ENCODE measurements around the gene MSTN. TPM values are rescaled to one million over a fixed set of nuclear protein-coding genes. Genes with fewer than 3 reads are reported as not detected.

Gene MSTN
- total and polyA plus RNA-seq, 2 of the 4 experiments (the other 2 are of a cell fraction): under 0.01 TPM; not detected in 1

DNA sequence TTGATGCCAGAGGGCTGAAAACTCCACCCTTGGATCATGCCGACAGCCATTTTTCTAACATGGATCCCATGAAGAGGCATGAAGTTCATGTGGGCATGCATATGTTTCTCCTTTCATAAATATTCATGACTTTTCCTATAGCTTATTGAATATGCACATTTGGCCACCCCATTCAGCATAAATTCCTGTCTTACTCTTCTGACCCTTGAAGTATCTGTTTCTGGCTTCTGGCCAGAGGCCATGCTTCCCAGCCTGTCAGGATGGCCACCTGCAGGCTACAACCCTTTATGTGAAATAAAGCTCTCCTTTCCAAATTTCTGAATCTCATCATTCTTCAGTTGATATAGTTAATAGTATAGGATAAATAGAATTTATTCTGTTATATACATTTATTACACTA, 19.6 kb upstream of the MSTN start:
- dilution Hi-C loops (cut with HindIII; ENCODE audit: low sequenced_read_pairs, unreplicated experiment): no loop called here
- BruUV-seq (replicated peaks): no TSS peak
- H2BK120ac ChIP-seq (ENCODE audit: low read depth, low read length): no peak overlapping the region
- intact Hi-C loops (cut with micrococcal nuclease): no loop called here
- H3K79me1 ChIP-seq (ENCODE audit: low read depth in 1 of 2, low read length in 2 of 2): no peaks in the 10 kb centered on the region
- no peak overlapping the region for H2AK5ac ChIP-seq (ENCODE audit: low read depth, low read length)
- H3K4me3 ChIP-seq (ENCODE audit: insufficient read depth, low read depth, low read length): no peak overlapping the region
- H2BK20ac ChIP-seq (ENCODE audit: low read depth, low read length): no peak overlapping the region
- H3K4me2 ChIP-seq (ENCODE audit: low read depth, low read length): no peak overlapping the region
- no peak overlapping the region for H3K23ac ChIP-seq (ENCODE audit: low read depth, low read length)
- no peaks in the 10 kb centered on the region for H3K36me3 ChIP-seq (ENCODE audit: control insufficient read depth, insufficient read depth, low read length)
- ATAC-seq (ENCODE audit: low read depth) (no peak), DNase-seq (no peak)
- in situ Hi-C loops (cut with MboI; ENCODE audit: low sequenced_read_pairs): loop anchor here (10.0 kb wide), 2 partner anchors 293 to 723 kb away; no protein-coding TSS in a partner anchor
- H3K27ac ChIP-seq (ENCODE audit: insufficient read depth, low read length): no peak overlapping the region
- WGBS, 2 experiments (ENCODE audit: extremely low coverage in 2 of 2, insufficient read length in 1 of 2): no CpG with 5 or more reads among the region's 1 CpG
- H3K27me3 ChIP-seq (ENCODE audit: control insufficient read depth, insufficient read depth, low read length): peaks cover 7% of the 10 kb centered on the region; the same call in 1 of the 2 replicates
- H2BK5ac ChIP-seq (ENCODE audit: low read depth, low read length, poor library complexity, severe bottlenecking): no peak overlapping the region
- H2AFZ ChIP-seq (replicated peaks; ENCODE audit: low read length, poor library complexity): no peak overlapping the region
- H3K56ac ChIP-seq (ENCODE audit: extremely low read depth, insufficient read depth, low read length): no peak overlapping the region
- POLR2A ChIA-PET (ENCODE audit: unreplicated experiment): no interaction called here
- no peak overlapping the region for H2BK15ac ChIP-seq (ENCODE audit: low read depth, low read length)
- no peak overlapping the region for H3K14ac ChIP-seq (replicated peaks; ENCODE audit: low read depth, low read length)
- H3K4ac ChIP-seq (ENCODE audit: low read depth, low read length): no peak overlapping the region
- no peaks in the 10 kb centered on the region for H4K20me1 ChIP-seq (ENCODE audit: insufficient read depth, low read length)
- no peak overlapping the region for H3K18ac ChIP-seq (ENCODE audit: low read depth, low read length)
- H3K9me3 ChIP-seq (ENCODE audit: control insufficient read depth, insufficient read depth, low read length): no peaks in the 10 kb centered on the region
- no peak overlapping the region for H3K9ac ChIP-seq (ENCODE audit: low read depth, low read length)
- no peak overlapping the region for H4K5ac ChIP-seq (ENCODE audit: low read depth, low read length)
- H2AK9ac ChIP-seq (replicated peaks; ENCODE audit: low read depth, low read length, poor library complexity): no peak overlapping the region
- no peak for TF ChIP-seq RFX5 (IDR thresholded peaks at IDR 0.05; ENCODE audit: low read depth, low read length)
- no peak for TF ChIP-seq MAZ (IDR thresholded peaks at IDR 0.05; ENCODE audit: borderline replicate concordance, low read depth, low read length)
- no peak for TF ChIP-seq SMC3 (IDR thresholded peaks at IDR 0.05; ENCODE audit: low read depth, low read length)
- no peak for TF ChIP-seq MXI1 (IDR thresholded peaks at IDR 0.05; ENCODE audit: borderline replicate concordance, low read depth, low read length)
- TF ChIP-seq RAD21 (IDR thresholded peaks at IDR 0.05; ENCODE audit: low read length): no peak
- no peak for TF ChIP-seq CHD1 (IDR thresholded peaks at IDR 0.05; ENCODE audit: low read depth, low read length)
- no peak for TF ChIP-seq USF2 (IDR thresholded peaks at IDR 0.05; ENCODE audit: low read depth, low read length)
- TF ChIP-seq FOS (IDR thresholded peaks at IDR 0.05; ENCODE audit: low read depth, low read length): no peak
- TF ChIP-seq, protein P1, sequence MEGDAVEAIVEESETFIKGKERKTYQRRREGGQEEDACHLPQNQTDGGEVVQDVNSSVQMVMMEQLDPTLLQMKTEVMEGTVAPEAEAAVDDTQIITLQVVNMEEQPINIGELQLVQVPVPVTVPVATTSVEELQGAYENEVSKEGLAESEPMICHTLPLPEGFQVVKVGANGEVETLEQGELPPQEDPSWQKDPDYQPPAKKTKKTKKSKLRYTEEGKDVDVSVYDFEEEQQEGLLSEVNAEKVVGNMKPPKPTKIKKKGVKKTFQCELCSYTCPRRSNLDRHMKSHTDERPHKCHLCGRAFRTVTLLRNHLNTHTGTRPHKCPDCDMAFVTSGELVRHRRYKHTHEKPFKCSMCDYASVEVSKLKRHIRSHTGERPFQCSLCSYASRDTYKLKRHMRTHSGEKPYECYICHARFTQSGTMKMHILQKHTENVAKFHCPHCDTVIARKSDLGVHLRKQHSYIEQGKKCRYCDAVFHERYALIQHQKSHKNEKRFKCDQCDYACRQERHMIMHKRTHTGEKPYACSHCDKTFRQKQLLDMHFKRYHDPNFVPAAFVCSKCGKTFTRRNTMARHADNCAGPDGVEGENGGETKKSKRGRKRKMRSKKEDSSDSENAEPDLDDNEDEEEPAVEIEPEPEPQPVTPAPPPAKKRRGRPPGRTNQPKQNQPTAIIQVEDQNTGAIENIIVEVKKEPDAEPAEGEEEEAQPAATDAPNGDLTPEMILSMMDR (conservative IDR thresholded peaks at IDR 0.05; ENCODE audit: low read depth, low read length): no peak
- TF ChIP-seq RCOR1 (IDR thresholded peaks at IDR 0.05; ENCODE audit: insufficient replicate concordance, low read length): no peak
- TF ChIP-seq POLR2A (IDR thresholded peaks at IDR 0.05; ENCODE audit: low read depth, low read length): no peak
- no peak for TF ChIP-seq ELK1 (IDR thresholded peaks at IDR 0.05; ENCODE audit: borderline replicate concordance, low read depth, low read length)
- TF ChIP-seq NFE2L2 (IDR thresholded peaks at IDR 0.05; ENCODE audit: low read depth, low read length): no peak
- no peak for TF ChIP-seq MAFK (IDR thresholded peaks at IDR 0.05; ENCODE audit: low read depth, low read length)
- TF ChIP-seq CEBPB (IDR thresholded peaks at IDR 0.05; ENCODE audit: low read depth, low read length): no peak
- TF ChIP-seq BHLHE40 (IDR thresholded peaks at IDR 0.05; ENCODE audit: low read depth, low read length): no peak
- H3K9me1 ChIP-seq (ENCODE audit: insufficient read depth, low read length): no peaks in the 10 kb centered on the region
- no peak overlapping the region for H4K8ac ChIP-seq (ENCODE audit: low read depth in 2 of 2, low read length in 2 of 2)
- H4K91ac ChIP-seq (ENCODE audit: insufficient read depth, low read depth, low read length): no peak overlapping the region
- CTCF ChIA-PET: no interaction called here
- H3K4me1 ChIP-seq (ENCODE audit: control insufficient read depth, insufficient read depth, low read length): no peaks in the 10 kb centered on the region
